ENCODE measurements around the gene FBXO10. TPM values are rescaled to one million over a fixed set of nuclear protein-coding genes. Genes with fewer than 3 reads are reported as not detected.

The FBXO10 gene
- total and polyA plus RNA-seq, 10 of the 15 experiments (the other 5 are each of a cell fraction or from before 2014, with no cell fraction given), result 1.6 to 17.2 (median 9.6) TPM

DNA sequence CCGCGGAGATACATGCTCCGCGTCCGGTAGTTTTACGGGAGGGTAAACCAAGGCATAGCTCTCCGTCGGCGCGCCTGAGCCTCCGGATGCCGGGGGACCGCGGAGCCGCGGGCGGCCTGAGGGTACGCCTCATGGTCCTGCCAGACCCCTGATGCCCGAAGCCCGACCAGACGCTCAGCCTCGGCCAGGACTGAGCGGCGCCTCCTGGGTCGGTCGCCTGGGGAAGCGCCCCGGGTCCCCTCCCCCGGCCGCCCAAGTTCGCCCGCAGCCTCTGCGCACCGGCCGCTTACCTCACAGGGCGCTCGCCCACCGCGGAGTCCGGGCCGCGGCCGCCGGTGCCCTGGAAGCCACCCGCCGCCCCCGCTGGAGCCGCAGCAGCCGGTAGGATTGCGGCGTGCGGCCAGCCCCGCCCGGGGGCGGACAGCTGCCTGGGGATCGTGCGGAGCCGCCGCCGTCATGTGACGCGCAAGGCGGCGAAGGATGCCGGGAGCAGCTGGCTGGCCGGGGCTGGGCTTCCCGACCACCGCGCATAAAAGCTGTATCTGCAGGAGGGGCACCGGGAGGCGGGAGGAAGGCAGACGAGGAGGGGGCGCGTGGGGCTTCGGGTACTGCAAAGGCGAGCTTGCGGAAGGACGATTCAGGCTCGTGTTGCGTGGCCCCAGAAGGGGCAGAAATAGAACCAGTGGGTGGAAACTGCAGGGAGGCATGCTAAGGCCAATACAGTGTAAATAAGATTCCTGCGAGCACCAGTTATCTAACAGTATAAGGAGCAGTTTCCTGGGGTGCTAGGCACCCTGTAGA, at the start of gene FBXO10 (continued):
- TF ChIP-seq, protein P1, sequence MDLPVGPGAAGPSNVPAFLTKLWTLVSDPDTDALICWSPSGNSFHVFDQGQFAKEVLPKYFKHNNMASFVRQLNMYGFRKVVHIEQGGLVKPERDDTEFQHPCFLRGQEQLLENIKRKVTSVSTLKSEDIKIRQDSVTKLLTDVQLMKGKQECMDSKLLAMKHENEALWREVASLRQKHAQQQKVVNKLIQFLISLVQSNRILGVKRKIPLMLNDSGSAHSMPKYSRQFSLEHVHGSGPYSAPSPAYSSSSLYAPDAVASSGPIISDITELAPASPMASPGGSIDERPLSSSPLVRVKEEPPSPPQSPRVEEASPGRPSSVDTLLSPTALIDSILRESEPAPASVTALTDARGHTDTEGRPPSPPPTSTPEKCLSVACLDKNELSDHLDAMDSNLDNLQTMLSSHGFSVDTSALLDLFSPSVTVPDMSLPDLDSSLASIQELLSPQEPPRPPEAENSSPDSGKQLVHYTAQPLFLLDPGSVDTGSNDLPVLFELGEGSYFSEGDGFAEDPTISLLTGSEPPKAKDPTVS (IDR thresholded peaks at IDR 0.05; ENCODE audit: low read depth, low read length), result no peak
- TF ChIP-seq ZZZ3 (IDR thresholded peaks at IDR 0.05; ENCODE audit: control insufficient read depth, insufficient read length, low read depth), result no peak
- TF ChIP-seq RBBP5 (conservative IDR thresholded peaks at IDR 0.05), result no peak
- TF ChIP-seq SIN3A (IDR thresholded peaks at IDR 0.05; ENCODE audit: low read depth, low read length), result 0 out of 2 replicates have a peak, but pooled peaks have one; percentile 49
- no peak for TF ChIP-seq TAF1 (IDR thresholded peaks at IDR 0.05; ENCODE audit: borderline replicate concordance, low read depth, low read length)
- 0 out of 2 replicates have a peak, but pooled peaks have one; percentile 21 for TF ChIP-seq HDGF (IDR thresholded peaks at IDR 0.05)
- TF ChIP-seq PAX8 (IDR thresholded peaks at IDR 0.05), result no peak
- no peak for TF ChIP-seq NR2C2 (IDR thresholded peaks at IDR 0.05; ENCODE audit: borderline replicate concordance, control insufficient read depth, insufficient read length, low read depth)
- peak; percentile 56 for TF ChIP-seq RAD51 (IDR thresholded peaks at IDR 0.05)
- no peak for TF ChIP-seq TBL1XR1 (IDR thresholded peaks at IDR 0.05; ENCODE audit: low read depth, low read length)
- TF ChIP-seq KAT2A (conservative IDR thresholded peaks at IDR 0.05; ENCODE audit: control insufficient read depth, low read depth, low read length), result no peak
- peak; percentile 91 for TF ChIP-seq DPF2 (IDR thresholded peaks at IDR 0.05)
- TF ChIP-seq BHLHE40 (IDR thresholded peaks at IDR 0.05; ENCODE audit: borderline replicate concordance in 1 of 2, low read depth in 2 of 2, low read length in 1 of 2), result peak; percentile 83 to 96
- TF ChIP-seq CBX5 (IDR thresholded peaks at IDR 0.05; ENCODE audit: low read depth), result no peak
- TF ChIP-seq POLR2AphosphoS5 (IDR thresholded peaks at IDR 0.05; ENCODE audit: low read length), result peak; percentile 34; the same call in 1 of the 2 replicates
- no peak for TF ChIP-seq NFXL1 (IDR thresholded peaks at IDR 0.05; ENCODE audit: borderline replicate concordance)
- 0 out of 2 replicates have a peak, but pooled peaks have one; percentile 41 for TF ChIP-seq MEF2A (IDR thresholded peaks at IDR 0.05; ENCODE audit: insufficient read depth, low read depth, low read length)
- TF ChIP-seq PBX3 (IDR thresholded peaks at IDR 0.05; ENCODE audit: insufficient replicate concordance, low read depth, low read length), result no peak
- peak; percentile 86 for TF ChIP-seq TCF3 (IDR thresholded peaks at IDR 0.05; ENCODE audit: borderline replicate concordance, insufficient read depth, low read depth, low read length)
- TF ChIP-seq EZH2 (IDR thresholded peaks at IDR 0.05; ENCODE audit: borderline replicate concordance, control insufficient read depth, low read depth, low read length), result no peak
- TF ChIP-seq JUND (IDR thresholded peaks at IDR 0.05; ENCODE audit: low read depth, low read length), result no peak
- TF ChIP-seq SRF (IDR thresholded peaks at IDR 0.05; ENCODE audit: low read depth in 2 of 2, low read length in 2 of 2), result no peak
- TF ChIP-seq CBFB (IDR thresholded peaks at IDR 0.05; ENCODE audit: low read depth), result no peak; the same call in 1 of the 2 replicates
- TF ChIP-seq EGR1 (IDR thresholded peaks at IDR 0.05; ENCODE audit: borderline replicate concordance in 1 of 2, low read depth in 2 of 2, low read length in 2 of 2), result peak in 1 of 2 experiments; percentile 94; a peak in 2 of 3 replicates
- no peak for TF ChIP-seq NBN (IDR thresholded peaks at IDR 0.05)
- 0 out of 2 replicates have a peak, but pooled peaks have one; percentile 24 for TF ChIP-seq ZNF24 (IDR thresholded peaks at IDR 0.05)
- no peak; the same call in 1 of the 2 replicates for TF ChIP-seq ZBED1 (IDR thresholded peaks at IDR 0.05; ENCODE audit: borderline replicate concordance)
- TF ChIP-seq HDAC6 (IDR thresholded peaks at IDR 0.05; ENCODE audit: unreplicated experiment), result no peak
- TF ChIP-seq POLR2A (IDR thresholded peaks at IDR 0.05; ENCODE audit: low read depth, low read length), result peak; percentile 74
- 0 out of 2 replicates have a peak, but pooled peaks have one; percentile 26 for TF ChIP-seq BCL11A (IDR thresholded peaks at IDR 0.05; ENCODE audit: low read depth, low read length)
